Measurements from ENCODE around the gene MYOCD. TPM values are rescaled to one million over a fixed set of nuclear protein-coding genes. Genes with fewer than 3 reads are reported as not detected.
A peak's percentile ranks its signal among the peaks of the same experiment; 100 is the strongest.

The MYOCD gene
- total RNA-seq, 1 donor from 2014 or later = 8.7 TPM

GRCh38 chr17:12812877-12813276 is 147.2 kb downstream of the MYOCD start:
- H3K4me3 Mint-ChIP-seq = no peak overlapping the region
- H3K9me3 Mint-ChIP-seq = peaks cover 10% of the 10 kb centered on the region
- ChIA-PET CTCF (no interaction called here), POLR2A (no interaction called here)
- no peak overlapping the region for H3K27ac Mint-ChIP-seq
- DNase-seq = no peak
- no peak for ATAC-seq (ENCODE audit: low read depth)
- peaks cover 28% of the 10 kb centered on the region for H3K4me1 Mint-ChIP-seq
- H3K27me3 Mint-ChIP-seq = no peaks in the 10 kb centered on the region
- no peaks in the 10 kb centered on the region for H3K36me3 Mint-ChIP-seq (ENCODE audit: low read depth)
- intact Hi-C loops (cut with micrococcal nuclease) = no loop called here
- no peak for TF ChIP-seq CTCF (IDR thresholded peaks at IDR 0.05)

GRCh38 chr17:12813664-12814063 is 148.0 kb downstream of the MYOCD start:
- no peak for DNase-seq
- TF ChIP-seq CTCF (IDR thresholded peaks at IDR 0.05) = no peak
- H3K4me3 Mint-ChIP-seq = no peak overlapping the region
- CTCF ChIA-PET = no interaction called here
- no peaks in the 10 kb centered on the region for H3K27me3 Mint-ChIP-seq
- H3K36me3 Mint-ChIP-seq (ENCODE audit: low read depth) = no peaks in the 10 kb centered on the region
- intact Hi-C loops (cut with micrococcal nuclease) = no loop called here
- H3K9me3 Mint-ChIP-seq = peaks cover 8% of the 10 kb centered on the region
- H3K27ac Mint-ChIP-seq = no peak overlapping the region
- peaks cover 28% of the 10 kb centered on the region for H3K4me1 Mint-ChIP-seq
- no peak for ATAC-seq (ENCODE audit: low read depth)
- POLR2A ChIA-PET = no interaction called here

GRCh38 chr17:12814718-12815117 is 149.0 kb downstream of the MYOCD start:
- POLR2A ChIA-PET = no interaction called here
- Mint-ChIP-seq H3K4me3 (no peak overlapping the region), H3K27me3 (no peaks in the 10 kb centered on the region), H3K27ac (no peak overlapping the region), H3K9me3 (peaks cover 4% of the 10 kb centered on the region), H3K36me3 (ENCODE audit: low read depth) (no peaks in the 10 kb centered on the region), H3K4me1 (peaks cover 28% of the 10 kb centered on the region)
- intact Hi-C loops (cut with micrococcal nuclease) = no loop called here
- ATAC-seq (ENCODE audit: low read depth) (no peak), DNase-seq (no peak)
- CTCF ChIA-PET = no interaction called here
- no peak for TF ChIP-seq CTCF (IDR thresholded peaks at IDR 0.05)

GRCh38 chr17:12815642-12816141 is 150.0 kb downstream of the MYOCD start:
- TF ChIP-seq CTCF (IDR thresholded peaks at IDR 0.05) = no peak
- H3K27me3 Mint-ChIP-seq = no peaks in the 10 kb centered on the region
- H3K9me3 Mint-ChIP-seq = peaks cover 2% of the 10 kb centered on the region
- no peaks in the 10 kb centered on the region for H3K36me3 Mint-ChIP-seq (ENCODE audit: low read depth)
- ATAC-seq (ENCODE audit: low read depth) (peak; percentile 99), DNase-seq (no peak)
- ChIA-PET POLR2A (no interaction called here), CTCF (no interaction called here)
- H3K27ac Mint-ChIP-seq = peak overlapping the region; percentile 70
- intact Hi-C loops (cut with micrococcal nuclease) = loop anchor here (1.0 kb wide), 1 partner anchor 174 kb away; no protein-coding TSS in a partner anchor
- H3K4me1 Mint-ChIP-seq = peaks cover 28% of the 10 kb centered on the region
- peak overlapping the region; percentile 57 for H3K4me3 Mint-ChIP-seq

Other genes starting within 250 kb of the MYOCD start
- gene ARHGAP44, start 123.6 kb downstream of the MYOCD start, total RNA-seq = 3.6 and 6.9 TPM in 2 replicates